Renal pelvis (tissue), 12 donors: ENCODE data around the gene RBPMS2. TPM values are rescaled to one million over a fixed set of nuclear protein-coding genes. Genes with fewer than 3 reads are reported as not detected.
A peak's percentile ranks its signal among the peaks of the same experiment; 100 is the strongest.
"Not testable (repeated sequence)": the region's sequence is repeated elsewhere in the genome, so short reads cannot be mapped to it uniquely, and the experiment has no call there.

Source experiments
- DNase-seq: peaks from one replicate; pipeline ENCODE4 v3.0.0-alpha.2; 2013
- long read RNA-seq, 16 experiments: transcript quantifications; one replicate each; lab custom pipeline, GENCODE V29; 2026
- polyA plus RNA-seq, 3 donors: library from polyadenylated mRNA; unstranded; fragments of 120-200 nt; gene quantifications; one replicate each; pipeline ENCODE4 v1.2.1, GENCODE V29; 2013; ENCODE audit not compliant: insufficient read length in 3 of 3

The RBPMS2 gene
- 10 to 100 TPM; 11.1 to 13.8 (median 13.2) TPM for polyA plus RNA-seq
- long read RNA-seq, donor 1, partial matches to known transcripts = 0 of 1 reads
- long read RNA-seq, donor 1, other reads (novel, unspliced or antisense) = 0 of 1 reads
- long read RNA-seq, donor 2, transcript RBPMS2-201 (8 exons, 2,008 nt) = major isoform, 5 of 5 reads
- long read RNA-seq, donor 2, partial matches to known transcripts = 0 of 5 reads
- long read RNA-seq, donor 2, other reads (novel, unspliced or antisense) = 0 of 5 reads
- long read RNA-seq, donor 3, partial matches to known transcripts = 8 of 11 reads
- long read RNA-seq, donor 3, other reads (novel, unspliced or antisense) = 0 of 11 reads
- long read RNA-seq, donor 4, partial matches to known transcripts = 0 of 3 reads
- long read RNA-seq, donor 4, other reads (novel, unspliced or antisense) = 0 of 3 reads
- long read RNA-seq, donor 5, partial matches to known transcripts = 0 of 2 reads
- long read RNA-seq, donor 5, other reads (novel, unspliced or antisense) = 0 of 2 reads
- long read RNA-seq, donor 6, partial matches to known transcripts = 0 of 2 reads
- long read RNA-seq, donor 6, other reads (novel, unspliced or antisense) = 0 of 2 reads
- long read RNA-seq, donor 7, transcript RBPMS2-201 (8 exons, 2,008 nt) = major isoform, 5 of 5 reads
- long read RNA-seq, donor 7, partial matches to known transcripts = 0 of 5 reads
- long read RNA-seq, donor 7, other reads (novel, unspliced or antisense) = 0 of 5 reads
- long read RNA-seq, donor 8, partial matches to known transcripts = 0 of 3 reads
- long read RNA-seq, donor 8, other reads (novel, unspliced or antisense) = 0 of 3 reads
- long read RNA-seq, donor 9, partial matches to known transcripts = 0 of 4 reads
- long read RNA-seq, donor 9, other reads (novel, unspliced or antisense) = 0 of 4 reads
- long read RNA-seq, donor 10, transcript RBPMS2-201 (8 exons, 2,008 nt) = major isoform, 5 of 5 reads
- long read RNA-seq, donor 10, partial matches to known transcripts = 0 of 5 reads
- long read RNA-seq, donor 10, other reads (novel, unspliced or antisense) = 0 of 5 reads
- long read RNA-seq, donor 11, partial matches to known transcripts = 0 of 2 reads
- long read RNA-seq, donor 11, other reads (novel, unspliced or antisense) = 0 of 2 reads
- long read RNA-seq, donor 12, transcript RBPMS2-201 (8 exons, 2,008 nt) = major isoform, 5 of 5 reads
- long read RNA-seq, donor 12, partial matches to known transcripts = 0 of 5 reads
- long read RNA-seq, donor 12, other reads (novel, unspliced or antisense) = 0 of 5 reads
- long read RNA-seq, donor 13 = 0 reads
- long read RNA-seq, donor 14 = 0 reads
- long read RNA-seq, donor 15 = 0 reads
- long read RNA-seq, donor 16, partial matches to known transcripts = 6 of 9 reads
- long read RNA-seq, donor 16, other reads (novel, unspliced or antisense) = 0 of 9 reads

- peak; percentile 35 for DNase-seq
Measured at GRCh38 chr15:64775551-64776401, at the start of gene RBPMS2. RBPMS2 (minus strand) TSS chr15:64775589; CDS start chr15:64775319, 270 bp downstream.

- DNase-seq = no peak
Measured at GRCh38 chr15:64824929-64825430, 49.6 kb upstream of the RBPMS2 start.

DNA sequence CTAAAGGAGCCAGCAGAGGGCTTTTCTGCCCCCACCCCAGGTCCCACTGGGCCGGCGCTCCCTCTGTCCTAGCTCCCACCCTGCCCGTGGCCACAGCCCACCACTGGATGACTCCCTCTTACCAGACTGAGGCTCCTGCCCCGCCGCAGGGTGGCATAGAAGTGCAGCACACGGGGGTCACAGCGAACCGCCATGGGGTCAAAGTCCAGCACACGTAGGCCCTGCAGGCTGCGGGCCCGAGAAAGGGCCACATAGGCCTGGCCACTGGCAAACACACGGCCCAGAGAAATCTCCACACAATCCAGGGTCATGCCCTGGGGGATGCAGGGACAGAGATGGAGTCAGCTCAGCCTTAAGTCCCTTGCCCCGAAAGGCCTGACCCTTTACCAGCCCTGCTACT, 41.1 kb upstream of the RBPMS2 start:
- DNase-seq = no peak

DNA sequence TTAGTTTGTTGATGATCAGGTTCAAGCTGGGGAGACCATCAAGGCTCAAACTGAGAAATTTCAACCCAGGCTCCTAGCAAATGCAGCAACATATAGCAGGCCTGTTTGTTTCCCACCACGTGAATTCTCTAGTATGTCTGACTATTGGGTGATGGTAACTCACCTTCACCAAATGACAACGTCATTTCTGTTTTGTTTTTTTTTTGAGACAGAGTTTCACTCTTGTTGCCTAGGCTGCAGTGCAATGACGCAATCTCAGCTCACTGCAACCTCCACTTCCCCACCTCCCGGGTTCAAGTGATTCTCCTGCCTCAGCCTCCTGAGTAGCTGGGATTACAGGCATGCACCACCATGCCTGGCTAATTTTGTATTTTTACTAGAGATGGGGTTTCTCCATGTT, 39.6 kb upstream of the RBPMS2 start:
- not testable (repeated sequence) for DNase-seq

DNA sequence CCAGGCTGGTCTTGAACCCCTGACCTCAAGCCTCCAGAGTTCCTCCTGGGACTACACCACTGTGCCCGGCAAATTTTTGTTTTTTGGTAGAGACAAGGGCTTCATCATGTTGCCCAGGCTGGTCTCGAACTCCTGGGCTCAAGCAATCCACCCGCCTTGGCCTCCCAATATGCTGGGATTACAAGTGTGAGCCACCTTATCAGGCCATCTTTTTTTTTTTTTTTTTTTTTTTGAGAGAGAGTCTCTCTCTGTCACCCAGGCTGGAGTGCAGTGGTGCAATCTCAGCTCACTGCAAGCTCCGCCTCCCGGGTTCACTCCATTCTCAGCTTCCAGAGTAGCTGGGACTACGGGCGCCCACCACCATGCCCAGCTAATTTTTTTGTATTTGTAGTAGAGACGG, 38.9 kb upstream of the RBPMS2 start:
- not testable (repeated sequence) for DNase-seq

DNA sequence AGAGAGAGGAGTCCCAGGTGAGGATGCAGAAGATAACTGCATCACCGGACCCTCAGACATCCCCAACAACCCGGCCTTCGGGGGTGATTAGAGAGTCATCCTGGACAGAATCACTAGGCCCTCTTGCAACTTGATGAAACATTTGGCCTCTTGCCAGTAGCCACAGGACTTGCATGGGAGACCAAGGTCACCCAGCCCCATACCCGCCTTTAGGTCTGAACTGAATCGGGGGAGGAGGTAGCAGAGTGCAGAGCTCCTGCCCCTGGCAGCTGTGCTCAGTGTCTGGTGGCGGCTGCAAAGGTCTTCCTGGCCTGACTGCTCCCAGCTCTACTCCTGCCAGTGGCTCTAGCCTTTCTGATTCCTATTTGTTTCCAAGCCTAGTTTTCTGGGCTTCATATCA, 37.7 kb upstream of the RBPMS2 start:
- DNase-seq = peak; percentile 40

- no peak for DNase-seq
Measured at GRCh38 chr15:64810497-64811326, 35.3 kb upstream of the RBPMS2 start.

DNA sequence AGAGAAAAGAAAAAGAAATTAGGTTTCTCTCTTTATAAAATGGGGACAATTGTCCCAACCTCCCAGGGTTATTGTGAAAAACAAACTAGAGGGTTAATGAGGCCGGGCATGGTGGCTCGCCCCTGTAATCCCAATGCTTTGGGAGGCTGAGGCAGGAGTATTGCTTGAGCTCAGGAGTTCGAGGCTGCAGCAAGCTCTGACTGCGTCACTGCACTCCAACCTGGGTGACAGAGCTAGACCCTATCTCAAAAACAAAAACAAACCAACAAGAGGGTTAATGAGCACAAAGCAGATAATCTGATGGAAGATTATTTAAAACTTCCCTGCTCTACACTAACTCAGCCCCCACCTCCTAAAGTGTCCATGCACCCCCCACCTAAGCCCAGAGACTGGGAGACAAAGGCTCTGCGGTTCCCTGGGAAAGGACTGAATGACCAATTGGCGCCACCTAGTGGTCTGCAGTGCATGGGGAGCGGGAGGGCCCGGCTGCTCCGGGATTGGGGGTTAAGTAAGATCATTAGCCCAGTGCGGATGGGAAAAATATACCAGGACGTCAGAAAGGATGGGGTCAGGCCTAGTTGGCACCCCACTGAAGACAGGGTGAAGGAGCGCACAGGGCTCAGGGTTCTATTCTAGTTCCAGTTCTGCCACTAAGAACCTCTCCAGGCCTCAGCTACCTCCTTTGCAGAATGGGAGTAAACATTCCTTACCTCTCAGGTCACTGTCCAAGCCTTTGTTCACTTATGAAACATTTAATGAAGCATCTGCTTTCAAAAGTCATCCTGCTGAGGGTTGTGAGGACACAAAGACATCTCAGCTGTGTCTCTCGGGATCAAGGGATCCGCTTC, 34.5 kb upstream of the RBPMS2 start:
- DNase-seq = peak; percentile 77

DNA sequence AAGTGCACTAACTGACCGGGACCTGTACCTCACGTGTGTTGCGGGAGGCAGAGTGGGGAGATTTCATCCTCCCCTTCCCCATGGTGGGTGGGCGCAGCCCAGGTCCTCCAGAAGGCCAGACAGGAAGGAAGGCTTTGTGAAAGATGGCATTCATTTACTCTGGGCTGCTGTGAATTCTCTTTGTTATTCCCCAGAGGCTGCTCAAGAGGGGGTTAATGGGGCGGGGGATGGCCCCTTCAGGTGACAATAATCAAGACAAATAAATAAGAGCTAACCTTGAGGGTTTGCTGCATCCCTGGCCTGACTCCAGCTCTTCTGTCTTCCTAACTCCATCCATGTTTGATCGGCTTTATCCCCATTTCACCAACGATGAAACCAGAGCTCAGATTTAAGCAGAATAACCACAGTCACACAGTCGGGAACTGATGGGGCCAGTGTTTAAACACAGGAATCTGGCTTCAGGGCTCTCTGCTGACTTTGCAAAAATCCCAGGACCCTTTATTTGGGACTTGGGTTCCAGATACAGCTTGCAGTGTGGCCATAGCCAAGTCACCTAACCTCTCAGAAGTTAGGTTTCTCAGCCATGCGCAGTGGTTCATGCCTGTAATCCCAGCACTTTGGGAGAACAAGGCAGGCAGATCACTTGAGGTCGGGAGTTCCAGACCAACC, 33.5 kb upstream of the RBPMS2 start:
- no peak for DNase-seq

DNA sequence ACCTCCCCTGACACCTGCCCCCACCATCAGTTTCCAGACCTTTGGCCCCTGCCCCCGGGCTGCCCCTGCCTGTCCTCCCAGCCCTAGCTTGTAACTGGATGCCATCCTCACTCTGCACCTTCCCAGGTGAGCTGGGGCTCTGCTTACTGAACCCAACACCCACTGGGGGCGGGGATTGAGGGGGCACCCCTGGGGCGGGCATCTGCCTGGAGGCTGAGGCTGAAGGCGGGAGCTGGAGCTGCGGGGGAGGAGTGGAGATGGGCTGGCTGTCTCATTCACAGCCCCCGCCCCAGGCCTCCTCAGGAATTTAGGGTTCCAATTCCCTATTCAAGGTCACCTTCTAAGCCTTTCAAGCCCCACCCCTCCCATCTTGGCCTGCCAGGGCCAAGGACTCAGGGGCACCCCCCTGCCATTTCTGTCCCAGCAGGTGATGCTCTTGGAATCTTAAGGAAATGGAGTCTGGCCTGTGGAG, 32.4 kb upstream of the RBPMS2 start:
- no peak for DNase-seq

GRCh38 chr15:64807051-64807749, 31.8 kb upstream of the RBPMS2 start:
- DNase-seq = no peak

GRCh38 chr15:64806509-64806908, 31.1 kb upstream of the RBPMS2 start:
- DNase-seq = no peak

GRCh38 chr15:64804619-64805018, 29.2 kb upstream of the RBPMS2 start:
- DNase-seq = no peak

- no peak for DNase-seq
Measured at GRCh38 chr15:64803526-64803925, 28.1 kb upstream of the RBPMS2 start.

- no peak for DNase-seq
Measured at GRCh38 chr15:64800476-64800875, 25.1 kb upstream of the RBPMS2 start.

DNA sequence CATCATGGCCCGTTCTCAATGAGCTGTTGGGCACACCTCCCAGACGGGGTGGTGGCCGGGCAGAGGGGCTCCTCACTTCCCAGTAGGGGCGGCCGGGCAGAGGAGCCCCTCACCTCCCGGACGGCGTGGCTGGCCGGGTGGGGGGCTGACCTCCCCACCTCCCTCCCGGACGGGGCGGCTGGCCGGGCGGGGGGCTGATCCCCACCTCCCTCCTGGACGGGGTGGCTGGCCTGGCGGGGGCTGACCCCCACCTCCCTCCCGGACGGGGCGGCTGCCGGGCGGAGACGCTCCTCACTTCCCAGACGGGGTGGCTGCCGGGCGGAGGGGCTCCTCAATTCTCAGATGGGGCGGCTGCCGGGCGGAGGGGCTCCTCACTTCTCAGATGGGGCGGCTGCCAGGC, 23.5 kb upstream of the RBPMS2 start:
- DNase-seq = not testable (repeated sequence)

DNA sequence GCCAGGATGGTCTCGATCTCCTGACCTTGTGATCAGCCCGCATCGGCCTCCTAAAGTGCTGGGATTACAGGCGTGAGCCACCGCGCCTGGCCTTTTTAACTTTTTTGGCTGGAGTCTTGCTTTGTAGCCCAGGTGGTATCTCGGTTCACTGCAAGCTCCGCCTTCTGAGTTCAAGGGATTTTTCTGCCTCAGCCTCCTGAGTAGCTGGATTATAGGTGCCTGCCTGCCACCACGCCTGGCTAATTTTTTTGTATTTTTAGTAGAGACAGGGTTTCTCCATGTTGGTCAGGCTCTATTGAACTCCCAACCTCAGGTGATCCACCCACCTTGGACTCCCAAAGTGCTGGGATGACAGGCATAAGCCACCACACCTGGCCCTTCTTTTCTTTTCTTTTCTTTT, 20.5 kb upstream of the RBPMS2 start:
- DNase-seq = not testable (repeated sequence)
